LNCAP (cell line): ENCODE measurements around the gene FGD4.

Experiments
- TF ChIP-seq, protein P1 (sequence below): fragments of 450-650 bp; IDR thresholded peaks from 2 replicates; pipeline ENCODE4 v1.5.1; 2017; ENCODE audit warnings: mild to moderate bottlenecking

FGD4 gene

DNA sequence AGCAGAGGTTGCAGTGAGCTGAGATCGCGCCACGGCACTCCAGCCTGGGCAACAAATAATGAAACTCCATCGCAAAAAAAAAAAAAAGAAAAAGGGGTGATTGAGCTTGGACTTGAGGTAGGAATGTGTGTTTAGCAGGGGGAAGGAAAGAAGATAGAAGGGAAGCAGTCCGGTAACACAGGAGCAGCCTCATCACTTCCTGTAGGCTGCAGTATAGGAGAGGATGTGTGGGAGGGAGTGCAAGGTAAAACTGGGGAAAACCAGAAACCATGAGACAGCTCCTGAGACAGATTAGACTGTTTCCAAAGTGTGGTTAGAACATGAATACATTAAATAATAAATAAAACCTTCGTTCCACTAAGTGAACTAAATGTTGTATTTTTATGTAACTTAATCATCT is 49.2 kb downstream of the FGD4 start:
- TF ChIP-seq, protein P1, sequence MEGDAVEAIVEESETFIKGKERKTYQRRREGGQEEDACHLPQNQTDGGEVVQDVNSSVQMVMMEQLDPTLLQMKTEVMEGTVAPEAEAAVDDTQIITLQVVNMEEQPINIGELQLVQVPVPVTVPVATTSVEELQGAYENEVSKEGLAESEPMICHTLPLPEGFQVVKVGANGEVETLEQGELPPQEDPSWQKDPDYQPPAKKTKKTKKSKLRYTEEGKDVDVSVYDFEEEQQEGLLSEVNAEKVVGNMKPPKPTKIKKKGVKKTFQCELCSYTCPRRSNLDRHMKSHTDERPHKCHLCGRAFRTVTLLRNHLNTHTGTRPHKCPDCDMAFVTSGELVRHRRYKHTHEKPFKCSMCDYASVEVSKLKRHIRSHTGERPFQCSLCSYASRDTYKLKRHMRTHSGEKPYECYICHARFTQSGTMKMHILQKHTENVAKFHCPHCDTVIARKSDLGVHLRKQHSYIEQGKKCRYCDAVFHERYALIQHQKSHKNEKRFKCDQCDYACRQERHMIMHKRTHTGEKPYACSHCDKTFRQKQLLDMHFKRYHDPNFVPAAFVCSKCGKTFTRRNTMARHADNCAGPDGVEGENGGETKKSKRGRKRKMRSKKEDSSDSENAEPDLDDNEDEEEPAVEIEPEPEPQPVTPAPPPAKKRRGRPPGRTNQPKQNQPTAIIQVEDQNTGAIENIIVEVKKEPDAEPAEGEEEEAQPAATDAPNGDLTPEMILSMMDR, result no peak

DNA sequence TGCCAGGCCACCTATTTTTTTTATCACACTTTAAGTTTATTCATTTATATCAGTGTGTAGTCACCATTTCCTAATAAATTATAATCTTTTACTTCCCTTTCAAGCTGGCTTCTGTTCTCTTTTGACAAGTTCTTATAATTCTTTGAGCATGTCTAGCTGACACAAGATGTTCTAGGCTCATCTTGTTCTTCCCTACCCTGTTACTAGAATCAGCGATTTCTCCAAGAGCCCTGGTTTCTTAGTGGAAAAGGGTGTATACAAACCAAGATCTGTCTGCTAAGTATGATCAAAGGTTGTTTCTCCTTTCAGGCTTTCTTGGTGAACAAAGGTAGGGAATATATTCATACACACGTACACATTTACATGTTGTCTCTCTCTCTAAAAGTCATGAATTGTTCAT is 51.0 kb downstream of the FGD4 start:
- TF ChIP-seq, protein P1, result no peak

DNA sequence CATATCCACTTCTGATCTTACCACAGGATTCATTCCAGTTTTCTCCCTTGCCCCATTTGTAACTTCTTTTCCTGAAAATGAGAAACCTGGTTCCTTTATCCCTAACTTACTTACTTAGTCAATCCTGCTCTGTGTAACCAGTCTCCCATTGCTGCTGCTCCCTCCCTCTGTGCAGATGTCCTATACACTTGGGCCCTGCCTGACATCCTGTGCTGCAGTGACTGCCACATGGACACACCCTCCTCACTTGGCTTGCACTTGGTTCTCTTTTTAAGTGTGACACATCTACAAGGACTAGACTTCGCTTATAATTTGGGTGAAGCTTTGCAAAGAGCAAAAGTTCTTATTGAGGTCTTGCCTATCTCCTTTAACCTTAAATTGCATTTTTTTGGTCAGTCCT is 51.4 kb downstream of the FGD4 start:
- TF ChIP-seq, protein P1, result no peak

DNA sequence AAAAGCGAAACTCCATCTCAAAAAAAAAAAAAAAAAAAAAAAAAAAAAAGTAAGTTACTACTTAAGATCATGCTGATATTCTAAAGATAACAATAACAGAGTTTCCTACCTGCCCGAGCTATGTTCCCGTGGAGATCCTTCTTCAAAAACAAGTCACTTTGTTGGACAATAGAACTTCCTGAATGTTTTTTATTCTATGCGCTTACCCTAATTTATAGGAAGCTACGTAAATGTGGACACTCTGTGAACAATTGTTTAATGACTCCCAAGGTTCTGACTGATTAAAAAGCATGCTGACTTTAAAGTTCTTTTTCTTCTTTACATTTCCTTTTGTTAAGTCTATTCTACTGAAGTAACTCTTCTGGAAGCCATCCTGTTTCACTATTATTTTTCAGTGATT is 52.5 kb downstream of the FGD4 start:
- TF ChIP-seq, protein P1, result no peak

DNA sequence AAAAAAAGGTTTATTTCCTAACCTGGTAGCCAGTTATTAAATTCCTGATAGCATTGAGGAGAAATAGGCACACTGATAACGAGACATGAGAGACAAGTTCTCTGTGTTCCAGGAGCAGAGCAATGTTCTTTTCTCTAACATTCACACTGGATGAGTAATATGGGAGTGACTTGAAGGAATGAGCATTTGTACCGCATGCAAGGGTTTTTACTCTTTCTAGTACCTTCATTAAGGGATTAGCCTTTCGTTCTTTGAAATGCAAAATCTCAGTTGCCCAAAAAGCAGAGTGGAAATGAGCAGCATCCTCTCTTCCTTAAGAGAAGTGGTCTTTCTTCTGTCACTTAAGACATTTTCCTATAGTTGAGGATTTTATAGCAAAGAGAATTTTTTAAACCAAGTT is 54.7 kb downstream of the FGD4 start:
- TF ChIP-seq, protein P1, result no peak

DNA sequence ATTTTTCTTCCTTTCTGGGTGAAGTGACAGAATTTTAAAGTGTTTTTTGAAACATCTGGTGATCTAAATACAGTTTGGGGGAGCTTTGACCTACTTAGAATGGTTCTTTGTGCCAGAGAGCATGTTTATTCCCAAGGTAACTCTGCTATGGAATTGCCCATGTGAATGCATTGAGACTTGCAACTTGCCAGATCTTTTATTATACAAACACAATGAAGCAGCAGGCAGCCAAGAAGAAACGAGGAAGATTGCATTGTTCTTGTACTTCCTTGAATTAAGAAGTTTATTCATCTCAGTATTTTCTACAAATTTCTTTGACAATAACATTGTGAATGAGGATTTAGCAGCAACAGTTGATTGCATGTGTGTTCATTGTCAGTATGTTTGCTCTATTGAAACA is 55.5 kb downstream of the FGD4 start:
- TF ChIP-seq, protein P1, result no peak

DNA sequence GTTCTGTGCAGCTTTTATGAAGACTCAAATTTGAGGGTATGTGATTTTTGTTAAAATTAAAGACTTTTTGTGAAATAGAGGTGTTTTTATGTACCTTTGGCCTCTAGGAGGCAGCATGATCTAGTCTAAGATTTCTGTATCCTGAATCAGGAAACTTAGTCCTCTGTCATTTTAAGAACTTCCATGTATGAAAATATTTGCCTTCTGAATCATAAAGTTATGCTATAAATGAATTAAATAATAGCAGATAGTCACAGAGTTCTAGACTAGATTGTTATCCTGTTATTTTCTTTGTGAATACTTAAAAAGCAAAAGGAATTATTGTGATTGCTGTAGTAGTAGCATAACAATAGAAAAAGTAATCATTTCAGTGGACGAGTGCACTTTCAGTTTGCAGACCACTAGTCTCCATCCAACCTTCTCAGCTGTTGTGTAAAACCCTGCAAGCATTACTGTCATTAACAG is 56.3 kb downstream of the FGD4 start:
- TF ChIP-seq, protein P1, result peak; percentile 75
